ENCODE measurements around the gene PLPP7. TPM values are rescaled to one million over a fixed set of nuclear protein-coding genes. Genes with fewer than 3 reads are reported as not detected.

PLPP7 gene
- total RNA-seq, 1 donor from 2014 or later = 0.20 TPM

GRCh38 chr9:131324736-131325679 lies 35.5 kb downstream of the PLPP7 start:
- Histone ChIP-seq H4K20me1 (ENCODE audit: insufficient read depth, low read length) (no peaks in the 10 kb centered on the region), H3K4me1 (ENCODE audit: insufficient read depth, low read length) (no peaks in the 10 kb centered on the region), H3K27ac (ENCODE audit: low read depth, low read length) (no peak overlapping the region), H3K79me2 (ENCODE audit: insufficient read depth, low read length) (no peaks in the 10 kb centered on the region), H3K27me3 (ENCODE audit: insufficient read depth, low read length) (peaks cover 8% of the 10 kb centered on the region), H3K36me3 (ENCODE audit: insufficient read depth, low read length) (no peaks in the 10 kb centered on the region), H3K4me2 (ENCODE audit: low read length) (no peak overlapping the region), H2AFZ (ENCODE audit: low read depth, low read length) (no peak overlapping the region), H3K9me3 (ENCODE audit: insufficient read depth, low read depth, low read length) (no peaks in the 10 kb centered on the region), H3K9ac (ENCODE audit: low read length) (no peak overlapping the region), H3K4me3 (ENCODE audit: insufficient read depth, low read depth, low read length) (no peak overlapping the region)
- no peaks in the 10 kb centered on the region for H3K36me3 Mint-ChIP-seq (ENCODE audit: low read depth, unreplicated experiment)
- H3K4me3 Mint-ChIP-seq (ENCODE audit: unreplicated experiment) = no peak overlapping the region
- peaks cover 2% of the 10 kb centered on the region for H3K9me3 Mint-ChIP-seq (ENCODE audit: unreplicated experiment)
- DNase-seq (ENCODE audit: low read depth) (no peak), FAIRE-seq (no peak)
- peaks cover 14% of the 10 kb centered on the region for H3K27me3 Mint-ChIP-seq (ENCODE audit: low read depth, unreplicated experiment)
- TF ChIP-seq EZH2 (IDR thresholded peaks at IDR 0.05; ENCODE audit: insufficient read depth, low read length) (no peak), CTCF (IDR thresholded peaks at IDR 0.05; ENCODE audit: insufficient read depth, low read depth, low read length) (no peak)
- no peaks in the 10 kb centered on the region for H3K4me1 Mint-ChIP-seq (ENCODE audit: low read depth, unreplicated experiment)
- H3K27ac Mint-ChIP-seq (ENCODE audit: unreplicated experiment) = no peak overlapping the region

- H3K36me3 Mint-ChIP-seq (ENCODE audit: low read depth, unreplicated experiment) = no peaks in the 10 kb centered on the region
- Histone ChIP-seq H3K27me3 (ENCODE audit: insufficient read depth, low read length) (peaks cover 5% of the 10 kb centered on the region), H3K27ac (ENCODE audit: low read depth, low read length) (no peak overlapping the region), H3K4me3 (ENCODE audit: insufficient read depth, low read depth, low read length) (no peak overlapping the region), H3K9me3 (ENCODE audit: insufficient read depth, low read depth, low read length) (no peaks in the 10 kb centered on the region), H3K9ac (ENCODE audit: low read length) (no peak overlapping the region), H3K4me2 (ENCODE audit: low read length) (no peak overlapping the region), H3K79me2 (ENCODE audit: insufficient read depth, low read length) (no peaks in the 10 kb centered on the region), H3K4me1 (ENCODE audit: insufficient read depth, low read length) (no peaks in the 10 kb centered on the region), H2AFZ (ENCODE audit: low read depth, low read length) (no peak overlapping the region), H3K36me3 (ENCODE audit: insufficient read depth, low read length) (no peaks in the 10 kb centered on the region), H4K20me1 (ENCODE audit: insufficient read depth, low read length) (no peaks in the 10 kb centered on the region)
- peaks cover 2% of the 10 kb centered on the region for H3K9me3 Mint-ChIP-seq (ENCODE audit: unreplicated experiment)
- H3K4me1 Mint-ChIP-seq (ENCODE audit: low read depth, unreplicated experiment) = no peaks in the 10 kb centered on the region
- FAIRE-seq (no peak), DNase-seq (ENCODE audit: low read depth) (no peak)
- H3K4me3 Mint-ChIP-seq (ENCODE audit: unreplicated experiment) = peak overlapping the region; percentile 14
- H3K27ac Mint-ChIP-seq (ENCODE audit: unreplicated experiment) = no peak overlapping the region
- TF ChIP-seq EZH2 (IDR thresholded peaks at IDR 0.05; ENCODE audit: insufficient read depth, low read length) (no peak), CTCF (IDR thresholded peaks at IDR 0.05; ENCODE audit: insufficient read depth, low read depth, low read length) (no peak)
- peaks cover 15% of the 10 kb centered on the region for H3K27me3 Mint-ChIP-seq (ENCODE audit: low read depth, unreplicated experiment)
Measured at GRCh38 chr9:131329241-131329641, 39.7 kb downstream of the PLPP7 start.

Measured in astrocyte (in vitro differentiated cells and primary cell).